ENCODE data around the gene SLC39A11.
A peak's percentile ranks its signal among the peaks of the same experiment; 100 is the strongest.
"Not testable (repeated sequence)": the region's sequence is repeated elsewhere in the genome, so short reads cannot be mapped to it uniquely, and the experiment has no call there.

SLC39A11 gene

DNA sequence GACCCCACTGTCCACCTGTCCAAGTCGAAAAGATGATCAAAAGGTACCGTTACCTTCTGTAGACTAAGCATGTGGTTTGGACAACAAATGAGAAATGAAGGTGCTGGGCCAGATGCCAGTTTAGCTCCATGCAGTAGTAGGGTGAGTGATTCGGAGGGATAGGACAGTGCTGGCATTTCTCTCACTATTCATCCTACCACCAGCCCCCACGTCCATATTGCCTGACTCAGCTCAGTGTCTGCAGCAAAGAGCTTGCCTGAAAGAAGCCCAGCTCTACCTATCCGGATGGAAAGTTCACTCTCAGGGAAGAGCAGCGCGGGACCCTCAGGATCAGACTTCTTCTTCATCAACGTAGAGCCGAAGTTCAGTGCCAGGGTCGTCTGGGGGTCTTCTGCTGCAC, 145.0 kb downstream of the SLC39A11 start:
- DNase-seq (ENCODE audit: low read depth, low spot score): no peak

- no peak for DNase-seq (ENCODE audit: low read depth, low spot score)
These were observed 145.8 kb downstream of the SLC39A11 start for GRCh38 chr17:72946696-72947095.

DNA sequence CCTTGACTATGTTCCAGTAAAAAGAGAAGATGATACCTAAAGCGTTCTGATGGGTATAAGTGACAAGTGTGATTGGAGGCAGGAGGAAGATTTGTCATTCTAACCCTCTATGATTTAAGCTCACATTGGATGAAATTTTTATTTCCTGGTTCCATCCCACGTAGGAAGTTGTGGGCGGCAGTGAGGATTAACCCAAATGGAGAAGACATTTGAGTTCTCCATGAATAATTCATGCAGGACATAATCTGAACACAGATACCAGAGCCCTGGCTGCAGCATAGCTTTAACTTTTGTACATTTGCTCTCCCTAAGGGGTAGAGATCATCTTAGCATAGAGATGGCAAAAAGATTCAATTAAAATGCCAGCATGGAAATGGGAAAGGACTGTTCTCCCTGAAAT, 146.3 kb downstream of the SLC39A11 start:
- no peak for DNase-seq (ENCODE audit: low read depth, low spot score)

- no peak for DNase-seq (ENCODE audit: low read depth, low spot score)
These were observed 147.0 kb downstream of the SLC39A11 start for GRCh38 chr17:72945473-72945872.

DNA sequence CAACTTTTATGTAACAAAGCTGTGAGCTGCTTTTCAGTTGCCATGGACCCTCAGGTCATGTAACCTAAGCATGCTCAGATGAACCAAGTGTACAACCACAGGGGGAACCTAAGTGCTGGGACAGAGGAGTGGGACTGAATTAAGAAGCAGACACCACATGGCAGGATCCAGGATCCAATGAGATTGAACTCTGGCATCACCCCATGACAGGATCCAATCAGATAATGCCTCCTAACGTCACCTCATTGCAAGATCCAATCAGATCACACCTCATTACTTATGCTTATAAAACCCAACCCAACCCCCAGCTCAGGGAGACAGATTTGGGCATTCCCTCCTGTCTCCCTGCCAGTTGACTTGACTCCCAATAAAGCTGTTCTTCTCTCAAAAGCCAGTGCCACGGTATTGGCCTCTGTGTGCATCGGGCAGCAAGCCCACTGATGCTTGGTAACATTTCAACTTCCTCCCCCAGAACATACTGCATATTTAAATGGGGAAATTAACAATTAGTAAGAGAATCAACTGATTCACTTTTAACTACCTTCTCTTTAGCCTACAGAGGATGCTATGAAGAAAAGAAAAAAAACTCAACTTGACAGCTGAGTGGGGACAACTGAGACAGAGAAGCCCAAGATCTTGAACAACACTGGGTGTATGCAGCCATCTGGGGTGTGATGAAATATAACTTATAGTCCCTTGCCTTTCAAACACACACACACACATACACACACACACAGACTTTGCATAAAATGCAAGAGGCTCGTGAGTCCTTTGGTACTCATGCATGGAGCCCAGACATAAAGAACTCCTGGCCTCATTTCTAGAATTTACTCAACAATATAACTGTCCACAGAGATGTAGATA, 148.4 kb downstream of the SLC39A11 start:
- DNase-seq (ENCODE audit: low read depth, low spot score): no peak

DNA sequence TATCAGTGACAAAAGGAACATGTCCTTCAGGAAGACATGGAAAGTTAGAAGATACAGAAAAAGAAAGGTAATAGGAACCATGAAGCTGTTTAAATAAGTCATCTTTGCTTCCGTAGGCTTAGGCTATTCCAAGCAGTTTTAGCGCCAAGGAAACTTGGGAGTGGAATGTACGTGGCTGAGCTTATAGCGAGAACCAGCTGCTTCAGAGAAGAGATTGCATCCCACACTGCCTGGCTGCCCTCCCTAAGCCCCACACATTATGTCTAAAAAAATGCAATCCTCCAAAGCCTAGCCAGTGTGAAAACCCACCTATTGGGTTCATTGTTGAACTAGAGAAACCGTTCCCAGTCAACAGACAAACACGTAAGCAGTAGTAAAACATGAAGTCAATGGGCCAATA, 149.9 kb downstream of the SLC39A11 start:
- no peak for DNase-seq (ENCODE audit: low read depth, low spot score)

DNA sequence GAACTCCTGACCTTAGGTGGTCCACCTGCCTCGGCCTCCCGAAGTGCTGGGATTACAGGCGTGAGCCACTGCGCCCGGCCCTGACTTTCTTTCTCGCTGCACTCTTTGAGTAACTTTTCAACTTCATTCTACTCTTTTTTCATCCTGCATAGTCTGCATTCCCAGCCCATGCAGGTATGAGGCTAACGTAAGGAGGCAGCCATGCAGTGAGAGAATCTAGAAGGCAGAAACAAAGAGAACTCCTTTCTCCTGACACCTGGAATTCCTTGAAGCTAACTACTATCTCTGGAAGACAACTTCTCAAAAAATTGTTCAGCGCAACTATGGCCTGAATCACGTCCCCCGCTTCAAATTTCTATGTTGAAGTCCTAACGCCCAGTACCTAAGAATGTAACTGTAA, 152.0 kb downstream of the SLC39A11 start:
- DNase-seq (ENCODE audit: low read depth, low spot score): no peak

GRCh38 chr17:72938482-72938881, 154.0 kb downstream of the SLC39A11 start:
- no peak for DNase-seq (ENCODE audit: low read depth, low spot score)

DNA sequence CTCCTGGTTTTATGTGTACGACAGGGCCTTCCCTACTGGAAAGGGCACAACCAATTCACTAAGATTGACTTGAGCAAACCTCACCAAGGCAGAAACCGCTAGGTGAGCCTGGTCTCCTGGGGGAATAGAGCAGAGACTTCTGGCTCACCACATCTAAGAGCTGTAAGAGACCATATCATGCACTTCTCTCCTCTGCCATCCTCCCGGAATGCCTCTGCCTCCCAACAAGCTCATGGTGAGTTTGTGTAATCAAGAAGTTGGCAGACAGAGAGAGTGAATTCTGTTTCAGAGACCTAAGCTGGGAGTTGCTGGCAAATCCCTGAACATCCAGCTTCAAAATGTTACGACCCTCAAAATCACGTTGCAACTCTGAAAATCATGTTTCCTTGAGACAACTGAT, 154.8 kb downstream of the SLC39A11 start:
- DNase-seq (ENCODE audit: low read depth, low spot score): no peak

DNA sequence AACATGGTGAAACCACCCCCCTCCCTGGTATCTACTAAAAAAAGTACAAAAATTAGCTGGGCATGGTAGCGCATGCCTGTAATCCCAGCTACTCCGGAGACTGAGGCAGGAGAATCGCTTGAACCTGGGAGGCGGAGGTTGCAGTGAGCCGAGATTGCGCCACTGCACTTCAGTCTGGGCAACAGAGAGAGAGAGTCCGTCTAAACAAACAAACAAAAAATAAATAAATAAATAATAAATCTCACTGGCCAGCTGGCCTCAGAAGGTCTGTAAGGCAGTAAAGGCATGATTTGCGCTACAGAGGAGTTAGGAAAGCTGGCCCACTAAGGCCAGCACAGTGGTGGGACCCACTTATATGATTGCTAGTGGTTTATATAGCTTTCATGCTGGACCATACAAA, 155.2 kb downstream of the SLC39A11 start:
- DNase-seq (ENCODE audit: low read depth, low spot score): not testable (repeated sequence)

- DNase-seq (ENCODE audit: low read depth, low spot score): no peak
These were observed 156.5 kb downstream of the SLC39A11 start for GRCh38 chr17:72935984-72936383.

DNA sequence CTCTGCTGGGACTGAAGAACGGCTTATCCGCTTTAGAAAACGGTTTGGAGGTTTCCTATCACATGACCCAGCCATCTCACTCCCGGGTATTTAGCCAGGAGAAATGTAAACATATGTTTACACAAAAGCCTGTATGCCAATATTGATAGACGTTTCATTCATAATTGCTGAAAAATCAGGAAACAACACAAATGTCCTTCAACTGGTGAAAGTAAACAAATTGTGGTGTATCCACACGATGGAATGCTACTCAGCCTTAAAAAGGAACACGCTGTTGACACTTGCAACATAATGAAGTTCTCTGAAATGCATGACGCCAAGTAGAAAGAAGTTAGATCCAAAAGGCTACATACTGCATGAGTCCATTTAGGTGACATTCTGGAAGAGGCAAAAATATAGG, 157.6 kb downstream of the SLC39A11 start:
- no peak for DNase-seq (ENCODE audit: low read depth, low spot score)

DNA sequence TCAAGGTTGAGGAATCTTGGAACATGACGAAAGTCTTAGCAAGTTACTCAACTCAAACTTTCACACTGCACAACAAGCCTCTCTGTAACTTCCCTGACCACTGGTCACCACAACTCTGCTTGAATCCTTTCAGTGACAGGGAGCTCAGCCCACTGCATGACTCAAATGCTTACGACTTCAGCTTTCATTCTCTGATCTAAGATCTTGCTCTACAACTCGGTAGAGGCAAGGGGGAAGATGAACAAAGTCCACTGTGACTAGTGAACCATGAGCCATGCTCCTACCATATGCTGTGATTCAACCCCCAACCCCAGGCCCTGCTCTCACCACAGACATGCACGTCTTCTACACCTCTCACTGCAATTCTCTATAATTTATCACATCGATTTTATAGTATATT, 160.9 kb downstream of the SLC39A11 start:
- DNase-seq (ENCODE audit: low read depth, low spot score): no peak

GRCh38 chr17:72931163-72931562, 161.3 kb downstream of the SLC39A11 start:
- DNase-seq (ENCODE audit: low read depth, low spot score): no peak

- DNase-seq (ENCODE audit: low read depth, low spot score): no peak
These were observed 162.5 kb downstream of the SLC39A11 start for GRCh38 chr17:72930031-72930430.

GRCh38 chr17:72928454-72929136, 163.9 kb downstream of the SLC39A11 start:
- no peak for DNase-seq (ENCODE audit: low read depth, low spot score)

DNA sequence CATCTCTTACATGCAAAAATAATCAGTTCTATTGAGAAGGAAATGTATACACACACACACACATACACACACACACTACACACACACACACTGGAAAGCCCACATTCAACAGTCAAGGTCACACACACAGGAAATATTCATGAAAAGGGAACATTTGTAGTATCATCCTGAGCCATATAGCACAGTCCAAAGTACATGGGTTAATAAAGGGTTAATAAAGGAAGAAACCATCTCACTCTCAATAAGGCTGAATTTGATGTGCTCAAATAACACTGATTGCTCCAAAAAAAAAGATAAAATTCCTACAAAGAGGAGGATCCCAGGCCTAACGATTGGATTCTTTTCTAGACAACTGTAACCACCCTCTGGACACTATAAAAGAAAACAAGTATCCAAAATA, 164.7 kb downstream of the SLC39A11 start:
- DNase-seq (ENCODE audit: low read depth, low spot score): no peak

GRCh38 chr17:72927146-72927545, 165.3 kb downstream of the SLC39A11 start:
- no peak for DNase-seq (ENCODE audit: low read depth, low spot score)

GRCh38 chr17:72926171-72926570, 166.3 kb downstream of the SLC39A11 start:
- DNase-seq (ENCODE audit: low read depth, low spot score): peak; percentile 1

DNA sequence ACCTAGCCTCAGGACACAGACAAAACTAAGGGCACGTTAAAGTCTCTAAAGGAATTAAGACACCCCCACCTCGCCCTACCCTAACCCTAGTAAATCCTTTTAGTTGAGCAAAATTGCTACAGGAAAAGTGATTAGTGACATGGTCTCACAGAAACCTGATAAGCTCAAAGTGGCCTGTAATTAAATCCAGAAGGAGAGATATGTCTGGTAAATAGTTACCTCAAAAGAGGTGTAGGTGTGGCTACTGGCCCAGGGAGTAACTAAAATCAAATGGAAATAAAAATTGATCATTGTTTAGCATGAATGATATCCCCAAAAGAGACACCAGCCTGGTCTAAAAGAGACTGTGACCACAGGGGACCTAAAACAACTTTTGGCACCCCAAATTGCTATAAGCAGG, 168.3 kb downstream of the SLC39A11 start:
- no peak for DNase-seq (ENCODE audit: low read depth, low spot score)

GRCh38 chr17:72922219-72922618, 170.3 kb downstream of the SLC39A11 start:
- DNase-seq (ENCODE audit: low read depth, low spot score): no peak

DNA sequence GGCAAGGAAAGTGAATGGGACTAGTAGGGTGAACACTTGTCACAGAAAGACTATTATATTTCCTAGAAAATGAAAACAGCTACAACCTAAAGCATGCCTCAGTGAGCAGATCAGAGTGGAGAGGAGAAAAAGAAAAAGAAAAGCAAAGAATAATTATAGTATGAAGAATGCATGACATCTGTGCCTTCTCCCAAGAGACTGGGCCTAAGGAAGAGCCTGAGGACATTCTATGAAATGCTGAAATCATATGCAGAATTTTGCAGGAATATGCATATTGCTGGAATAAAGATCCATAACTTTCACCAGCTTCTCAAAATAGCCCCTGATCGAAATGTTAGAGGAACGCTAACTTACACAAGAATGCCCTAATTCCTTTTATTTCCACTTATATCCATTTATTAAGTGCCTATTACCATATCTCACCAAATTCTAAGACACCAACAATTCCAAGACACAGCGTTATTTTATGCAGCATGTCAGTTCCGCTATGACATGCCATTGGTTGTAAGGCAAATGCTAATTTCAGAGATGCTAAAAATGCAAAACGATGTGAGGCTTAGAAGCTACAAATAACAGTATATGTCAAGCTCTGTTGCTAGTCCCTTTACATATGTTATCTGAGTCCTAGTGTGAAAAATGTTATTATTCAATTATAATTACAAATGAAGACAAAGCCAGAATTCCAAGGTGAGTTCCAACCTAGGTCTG, 171.0 kb downstream of the SLC39A11 start:
- DNase-seq (ENCODE audit: low read depth, low spot score): no peak

DNA sequence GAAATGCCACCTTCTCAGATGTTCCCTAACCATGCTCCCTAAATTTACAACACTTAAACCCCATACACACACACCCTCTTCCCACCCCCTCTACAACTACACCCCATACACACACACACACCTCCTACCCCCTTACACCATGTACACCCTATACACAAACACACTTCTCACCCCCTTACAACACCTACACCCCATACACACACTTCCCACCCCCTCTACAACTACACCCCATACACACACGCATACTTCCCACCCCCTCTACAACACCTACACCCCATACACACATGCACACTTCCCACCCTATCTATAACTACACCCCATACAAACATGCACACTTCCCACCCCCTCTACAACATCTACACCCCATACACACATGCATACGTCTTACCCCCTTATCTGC, 172.0 kb downstream of the SLC39A11 start:
- DNase-seq (ENCODE audit: low read depth, low spot score): no peak
